HepG2 (cell line): ENCODE results near the gene LDHAL6B.

Experiments
- FOXM1 ChIP-seq: sonication (generic); formaldehyde crosslinking; IDR thresholded peaks from 2 replicates; pipeline ENCODE4 v1.5.0; 2020; ENCODE audit warnings: missing genetic modification reagents
- TF ChIP-seq, protein P1 (sequence below): sonication (generic); formaldehyde crosslinking; IDR thresholded peaks from 2 replicates; pipeline ENCODE4 v1.5.1; 2020; ENCODE audit warnings: missing genetic modification reagents, mild to moderate bottlenecking, borderline replicate concordance
- TF ChIP-seq, protein P2 (sequence below): sonication (generic); formaldehyde crosslinking; IDR thresholded peaks from 2 replicates; pipeline ENCODE4 v1.5.0; 2020; ENCODE audit warnings: mild to moderate bottlenecking, missing genetic modification reagents, moderate library complexity

- TF ChIP-seq, protein P1, sequence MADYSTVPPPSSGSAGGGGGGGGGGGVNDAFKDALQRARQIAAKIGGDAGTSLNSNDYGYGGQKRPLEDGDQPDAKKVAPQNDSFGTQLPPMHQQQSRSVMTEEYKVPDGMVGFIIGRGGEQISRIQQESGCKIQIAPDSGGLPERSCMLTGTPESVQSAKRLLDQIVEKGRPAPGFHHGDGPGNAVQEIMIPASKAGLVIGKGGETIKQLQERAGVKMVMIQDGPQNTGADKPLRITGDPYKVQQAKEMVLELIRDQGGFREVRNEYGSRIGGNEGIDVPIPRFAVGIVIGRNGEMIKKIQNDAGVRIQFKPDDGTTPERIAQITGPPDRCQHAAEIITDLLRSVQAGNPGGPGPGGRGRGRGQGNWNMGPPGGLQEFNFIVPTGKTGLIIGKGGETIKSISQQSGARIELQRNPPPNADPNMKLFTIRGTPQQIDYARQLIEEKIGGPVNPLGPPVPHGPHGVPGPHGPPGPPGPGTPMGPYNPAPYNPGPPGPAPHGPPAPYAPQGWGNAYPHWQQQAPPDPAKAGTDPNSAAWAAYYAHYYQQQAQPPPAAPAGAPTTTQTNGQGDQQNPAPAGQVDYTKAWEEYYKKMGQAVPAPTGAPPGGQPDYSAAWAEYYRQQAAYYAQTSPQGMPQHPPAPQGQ: no peak
- TF ChIP-seq FOXM1 (CRISPR knock-in tag): no peak
- TF ChIP-seq, protein P2, sequence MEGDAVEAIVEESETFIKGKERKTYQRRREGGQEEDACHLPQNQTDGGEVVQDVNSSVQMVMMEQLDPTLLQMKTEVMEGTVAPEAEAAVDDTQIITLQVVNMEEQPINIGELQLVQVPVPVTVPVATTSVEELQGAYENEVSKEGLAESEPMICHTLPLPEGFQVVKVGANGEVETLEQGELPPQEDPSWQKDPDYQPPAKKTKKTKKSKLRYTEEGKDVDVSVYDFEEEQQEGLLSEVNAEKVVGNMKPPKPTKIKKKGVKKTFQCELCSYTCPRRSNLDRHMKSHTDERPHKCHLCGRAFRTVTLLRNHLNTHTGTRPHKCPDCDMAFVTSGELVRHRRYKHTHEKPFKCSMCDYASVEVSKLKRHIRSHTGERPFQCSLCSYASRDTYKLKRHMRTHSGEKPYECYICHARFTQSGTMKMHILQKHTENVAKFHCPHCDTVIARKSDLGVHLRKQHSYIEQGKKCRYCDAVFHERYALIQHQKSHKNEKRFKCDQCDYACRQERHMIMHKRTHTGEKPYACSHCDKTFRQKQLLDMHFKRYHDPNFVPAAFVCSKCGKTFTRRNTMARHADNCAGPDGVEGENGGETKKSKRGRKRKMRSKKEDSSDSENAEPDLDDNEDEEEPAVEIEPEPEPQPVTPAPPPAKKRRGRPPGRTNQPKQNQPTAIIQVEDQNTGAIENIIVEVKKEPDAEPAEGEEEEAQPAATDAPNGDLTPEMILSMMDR (CRISPR knock-in tag): no peak
Observed at GRCh38 chr15:59217876-59218498, 11.3 kb downstream of the LDHAL6B start.
